Stimulated activated naive CD4-positive, alpha-beta T cell (primary cell): ENCODE measurements around the gene OPHN1.
"Not testable (repeated sequence)": the region's sequence is repeated elsewhere in the genome, so short reads cannot be mapped to it uniquely, and the experiment has no call there.

Source experiments
- DNase-seq, 6 experiments: peaks; one replicate each; lab custom pipeline; 2025; lab: John Stamatoyannopoulos, UW

OPHN1 gene

GRCh38 chrX:68070119-68070518 lies 363.2 kb downstream of the OPHN1 start:
- not testable (repeated sequence) for DNase-seq

- no peak for DNase-seq
Observed at GRCh38 chrX:68061206-68061535, 372.1 kb downstream of the OPHN1 start.

- no peak for DNase-seq
Observed at GRCh38 chrX:68060506-68061205, 372.6 kb downstream of the OPHN1 start.

GRCh38 chrX:68059469-68059868 lies 373.8 kb downstream of the OPHN1 start:
- DNase-seq, result no peak

GRCh38 chrX:68049466-68049865 lies 383.8 kb downstream of the OPHN1 start:
- no peak for DNase-seq

GRCh38 chrX:68048774-68049173 lies 384.5 kb downstream of the OPHN1 start:
- no peak for DNase-seq

- no peak for DNase-seq
Observed at GRCh38 chrX:68045008-68045577, 388.2 kb downstream of the OPHN1 start.

GRCh38 chrX:68043713-68044438 lies 389.4 kb downstream of the OPHN1 start:
- DNase-seq, result no peak

- no peak for DNase-seq
Observed at GRCh38 chrX:68041110-68041509, 392.2 kb downstream of the OPHN1 start.

- DNase-seq, result no peak
Observed at GRCh38 chrX:68018248-68019203, 414.8 kb downstream of the OPHN1 start.

GRCh38 chrX:67998540-67998939 lies 434.8 kb downstream of the OPHN1 start:
- no peak for DNase-seq
